Measurements from ENCODE around the gene KLRD1.
A peak's percentile ranks its signal among the peaks of the same experiment; 100 is the strongest.
"Not testable (repeated sequence)": the region's sequence is repeated elsewhere in the genome, so short reads cannot be mapped to it uniquely, and the experiment has no call there.

KLRD1 gene, protein sequence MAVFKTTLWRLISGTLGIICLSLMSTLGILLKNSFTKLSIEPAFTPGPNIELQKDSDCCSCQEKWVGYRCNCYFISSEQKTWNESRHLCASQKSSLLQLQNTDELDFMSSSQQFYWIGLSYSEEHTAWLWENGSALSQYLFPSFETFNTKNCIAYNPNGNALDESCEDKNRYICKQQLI

DNA sequence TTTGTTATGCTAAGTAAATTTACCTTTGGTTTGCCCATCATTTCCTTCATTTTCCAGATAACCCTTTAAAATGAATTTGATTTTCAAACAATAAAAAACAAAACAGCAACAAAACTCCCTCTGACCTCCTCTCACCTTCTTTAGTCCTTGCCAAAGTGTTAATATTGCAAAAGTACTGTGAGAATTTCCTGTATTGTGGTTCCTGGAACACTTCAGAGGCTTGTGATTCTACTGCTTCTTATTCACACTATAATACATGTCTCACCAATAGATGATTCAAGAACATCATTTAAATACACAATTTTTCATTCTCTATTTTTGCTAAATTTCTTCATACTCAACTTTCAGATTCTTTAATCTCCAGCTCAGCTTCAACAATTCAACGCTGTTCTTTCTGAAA lies at the start of gene KLRD1:
Gene KLRD1 (plus strand): TSS at position 241 of the 400 bp plus-strand sequence. CDS start 208 bp downstream, outside the sequence.
- no peak within 1 kb of the TSS for H3K4me3 ChIP-seq (ENCODE audit: low read depth, low read length)
- no peak for DNase-seq (ENCODE audit: low read depth)

DNA sequence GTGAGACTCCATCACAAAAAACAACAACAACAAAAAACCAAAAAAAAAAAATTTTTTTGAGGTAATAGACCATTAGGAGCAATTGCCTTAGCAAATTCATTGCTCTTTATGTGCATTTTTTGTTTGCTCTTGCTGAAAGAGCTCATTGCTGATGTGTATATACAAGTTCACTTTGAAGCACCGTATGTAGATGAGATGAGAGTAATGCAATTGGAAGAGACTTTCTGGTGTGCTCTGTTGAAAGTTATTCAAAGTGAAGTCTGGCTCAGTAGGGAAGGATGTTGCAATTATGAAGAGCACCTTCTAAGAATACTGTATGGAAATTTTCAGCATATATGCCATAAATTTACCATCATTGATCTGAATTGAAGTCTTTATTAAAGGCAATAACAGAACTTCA lies 46.7 kb upstream of the KLRD1 start:
- DNase-seq (ENCODE audit: low read depth): no peak
- no peak overlapping the region for H3K4me3 ChIP-seq (ENCODE audit: low read depth, low read length)

DNA sequence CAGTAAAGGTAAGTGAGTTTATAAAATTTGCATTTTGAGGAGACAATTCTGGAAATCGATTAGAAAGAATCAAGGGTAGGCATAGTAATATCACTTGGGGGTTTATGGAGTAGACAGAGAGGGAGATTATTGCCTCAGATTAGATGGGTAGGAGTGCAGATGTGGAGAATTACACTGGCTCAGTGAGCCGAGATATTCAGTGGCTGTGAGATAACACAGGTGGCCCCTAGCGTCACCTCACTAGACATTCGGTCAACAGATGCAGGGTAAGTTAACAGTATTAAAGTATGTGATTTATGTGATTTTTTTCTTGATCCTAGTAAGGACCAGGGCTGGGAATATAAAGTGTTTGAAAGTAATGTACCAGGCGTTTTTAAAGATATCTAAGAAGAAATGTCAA lies 39.6 kb upstream of the KLRD1 start:
- DNase-seq (ENCODE audit: low read depth): no peak
- no peak overlapping the region for H3K4me3 ChIP-seq (ENCODE audit: low read depth, low read length)

- no peak overlapping the region for H3K4me3 ChIP-seq (ENCODE audit: low read depth, low read length)
- DNase-seq (ENCODE audit: low read depth): no peak
These were observed 35.2 kb upstream of the KLRD1 start for GRCh38 chr12:10272467-10272866.

GRCh38 chr12:10276774-10277173 lies 30.9 kb upstream of the KLRD1 start:
- no peak overlapping the region for H3K4me3 ChIP-seq (ENCODE audit: low read depth, low read length)
- DNase-seq (ENCODE audit: low read depth): no peak

GRCh38 chr12:10278104-10278503 lies 29.6 kb upstream of the KLRD1 start:
- no peak for DNase-seq (ENCODE audit: low read depth)

DNA sequence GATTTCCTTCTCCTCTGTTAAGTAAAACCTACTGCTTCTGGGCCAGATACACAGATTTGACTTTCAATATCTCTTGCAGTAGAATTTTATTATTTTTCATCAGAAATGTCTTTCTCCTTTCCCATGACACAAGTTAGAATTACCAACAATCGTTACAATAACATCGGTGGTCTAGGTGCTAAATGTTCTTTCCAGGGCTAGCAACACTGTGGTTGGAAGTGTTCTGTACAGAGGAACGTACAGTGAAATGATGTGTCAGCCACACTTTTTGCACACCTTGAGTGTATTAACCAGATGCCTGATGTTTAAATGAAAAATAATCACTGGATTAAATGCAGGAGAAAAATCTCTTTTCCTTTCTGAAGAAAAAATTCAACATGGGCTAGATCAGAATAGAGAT lies 27.7 kb upstream of the KLRD1 start:
- no peak overlapping the region for H3K4me3 ChIP-seq (ENCODE audit: low read depth, low read length)
- no peak for DNase-seq (ENCODE audit: low read depth)

More at GRCh38 chr12:10278104-10278503, 29.6 kb upstream of the KLRD1 start:
- H3K4me3 ChIP-seq (ENCODE audit: low read depth, low read length): no peak overlapping the region

- H3K4me3 ChIP-seq (ENCODE audit: low read depth, low read length): no peak overlapping the region
- no peak for DNase-seq (ENCODE audit: low read depth)
These were observed 24.6 kb upstream of the KLRD1 start for GRCh38 chr12:10283027-10283426.

- no peak overlapping the region for H3K4me3 ChIP-seq (ENCODE audit: low read depth, low read length)
- no peak for DNase-seq (ENCODE audit: low read depth)
These were observed 21.8 kb upstream of the KLRD1 start for GRCh38 chr12:10285919-10286318.

- no peak overlapping the region for H3K4me3 ChIP-seq (ENCODE audit: low read depth, low read length)
These were observed 18.5 kb upstream of the KLRD1 start for GRCh38 chr12:10289005-10289754.

DNA sequence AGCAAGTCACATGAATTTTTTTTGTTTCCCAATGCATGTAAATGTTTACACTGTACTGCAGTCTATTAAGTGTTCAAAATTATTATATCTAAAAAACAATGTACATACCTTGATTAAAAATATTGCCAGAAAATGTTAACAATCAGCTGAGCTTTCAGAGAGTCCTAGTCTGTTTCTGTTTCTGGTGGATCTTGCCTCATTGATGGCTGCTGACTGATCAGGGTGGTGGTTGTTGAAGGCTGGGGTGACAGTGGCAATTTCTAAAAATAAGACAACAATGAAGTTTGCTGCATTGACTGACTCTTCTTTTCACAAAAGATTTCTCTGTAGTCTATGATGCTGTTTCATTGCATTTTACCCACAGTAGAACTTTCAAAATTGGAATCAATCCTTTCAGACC lies 16.6 kb upstream of the KLRD1 start:
- H3K4me3 ChIP-seq (ENCODE audit: low read depth, low read length): no peak overlapping the region
- DNase-seq (ENCODE audit: low read depth): no peak

More at GRCh38 chr12:10289005-10289754, 18.5 kb upstream of the KLRD1 start:
- DNase-seq (ENCODE audit: low read depth): no peak

- no peak overlapping the region for H3K4me3 ChIP-seq (ENCODE audit: low read depth, low read length)
- no peak for DNase-seq (ENCODE audit: low read depth)
These were observed 14.5 kb upstream of the KLRD1 start for GRCh38 chr12:10293151-10293550.

DNA sequence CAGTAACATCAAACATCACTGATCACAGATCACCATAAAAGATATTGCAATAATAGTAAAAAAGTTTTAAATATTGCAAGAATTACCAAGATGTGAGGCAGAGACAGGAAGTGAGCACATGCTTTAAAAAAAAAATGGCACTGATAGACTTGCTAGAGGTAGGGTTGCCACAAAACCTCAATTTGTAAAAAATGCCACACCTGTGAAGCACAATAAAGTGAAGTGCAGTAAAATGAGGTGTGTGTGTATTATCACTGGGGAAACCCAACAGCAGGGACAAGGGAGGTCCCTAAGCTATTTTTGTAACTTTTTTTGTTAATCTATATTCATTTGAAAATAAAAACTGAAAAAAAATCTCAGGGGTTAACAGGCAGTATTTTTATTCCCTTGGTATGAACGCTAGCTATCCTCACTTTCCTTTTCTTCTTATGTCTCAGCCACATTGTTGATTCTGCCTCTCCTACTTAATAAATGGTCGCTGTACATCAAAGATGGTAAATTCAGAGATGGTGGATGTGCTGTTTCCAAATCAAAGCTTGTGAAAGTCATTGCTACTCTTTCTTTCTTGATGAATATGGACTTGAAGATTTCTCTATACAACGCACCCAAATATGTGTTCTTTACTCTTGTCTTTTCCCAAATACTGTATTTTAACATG lies 14.0 kb upstream of the KLRD1 start:
- DNase-seq (ENCODE audit: low read depth): no peak
- no peak overlapping the region for H3K4me3 ChIP-seq (ENCODE audit: low read depth, low read length)

GRCh38 chr12:10301103-10301502 lies 6.6 kb upstream of the KLRD1 start:
- peak; percentile 14 for DNase-seq (ENCODE audit: low read depth)
- no peak overlapping the region for H3K4me3 ChIP-seq (ENCODE audit: low read depth, low read length)

GRCh38 chr12:10304161-10304574 lies 3.5 kb upstream of the KLRD1 start:
- H3K4me3 ChIP-seq (ENCODE audit: low read depth, low read length): no peak overlapping the region
- DNase-seq (ENCODE audit: low read depth): peak; percentile 28

GRCh38 chr12:10305411-10305810 lies 2.3 kb upstream of the KLRD1 start:
- no peak overlapping the region for H3K4me3 ChIP-seq (ENCODE audit: low read depth, low read length)
- no peak for DNase-seq (ENCODE audit: low read depth)

DNA sequence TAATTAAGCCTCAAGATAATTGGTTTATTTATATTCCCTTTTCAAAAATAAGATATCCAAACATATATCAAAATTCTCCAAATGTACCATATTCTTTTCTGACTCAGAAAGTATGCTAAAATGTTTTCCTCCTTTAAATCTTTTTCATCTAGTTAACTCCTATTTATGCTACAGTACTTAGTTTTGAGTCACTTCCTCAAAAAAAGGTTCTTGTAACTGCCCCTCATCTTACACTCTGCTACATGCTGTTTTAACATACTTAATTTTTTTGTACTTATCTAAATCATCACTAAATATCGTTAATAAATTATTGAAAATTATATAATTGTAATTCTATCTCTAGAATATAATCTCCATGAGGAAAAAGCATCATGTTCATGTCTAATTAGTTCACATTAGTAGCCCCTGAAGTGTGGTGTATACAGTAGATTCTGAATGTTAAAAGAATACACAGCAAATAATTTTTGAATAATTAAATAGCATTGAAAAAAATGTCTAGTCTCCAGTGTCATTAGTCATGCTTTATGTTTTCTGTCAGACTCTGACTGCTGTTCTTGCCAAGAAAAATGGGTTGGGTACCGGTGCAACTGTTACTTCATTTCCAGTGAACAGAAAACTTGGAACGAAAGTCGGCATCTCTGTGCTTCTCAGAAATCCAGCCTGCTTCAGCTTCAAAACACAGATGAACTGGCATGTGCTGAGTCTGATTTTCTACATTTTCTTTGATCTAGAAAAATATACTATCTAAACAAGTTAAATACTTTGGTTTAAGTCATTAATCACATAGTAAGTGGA lies 3.5 kb downstream of the KLRD1 start:
- DNase-seq (ENCODE audit: low read depth): no peak
- no peak overlapping the region for H3K4me3 ChIP-seq (ENCODE audit: low read depth, low read length)

DNA sequence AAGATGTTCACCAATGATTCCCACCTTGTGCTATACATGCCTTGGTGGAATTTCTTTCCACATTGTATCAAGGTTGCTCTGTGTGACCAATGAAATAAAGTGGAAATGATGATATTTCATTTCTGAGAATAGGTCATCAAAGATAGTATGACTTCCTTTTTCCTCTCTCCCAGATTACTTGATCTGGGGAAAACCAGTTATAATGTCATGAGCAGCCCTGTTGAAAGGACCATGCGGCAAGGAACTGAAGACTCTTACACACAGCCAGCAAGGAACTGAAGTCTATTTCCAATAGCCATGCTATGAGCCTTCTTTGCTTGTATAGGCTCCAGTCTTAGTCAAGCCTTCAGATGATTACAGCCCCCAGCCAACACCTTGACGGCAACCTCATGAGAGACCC lies 11.7 kb downstream of the KLRD1 start:
- DNase-seq (ENCODE audit: low read depth): no peak
- H3K4me3 ChIP-seq (ENCODE audit: low read depth, low read length): no peak overlapping the region

- no peak overlapping the region for H3K4me3 ChIP-seq (ENCODE audit: low read depth, low read length)
- DNase-seq (ENCODE audit: low read depth): no peak
These were observed 13.0 kb downstream of the KLRD1 start for GRCh38 chr12:10320643-10321042.

- not testable (repeated sequence) for DNase-seq (ENCODE audit: low read depth); H3K4me3 ChIP-seq (ENCODE audit: low read depth, low read length)
These were observed 21.0 kb downstream of the KLRD1 start for GRCh38 chr12:10328691-10329090.

Measured in skeletal muscle cell (primary cell).